ENCODE results near the gene MDM2.

MDM2 gene

GRCh38 chr12:68878283-68878682 is 70.3 kb downstream of the MDM2 start:
- DNase-seq (ENCODE audit: low spot score) = no peak

GRCh38 chr12:68878846-68879245 is 70.9 kb downstream of the MDM2 start:
- no peak for DNase-seq (ENCODE audit: low spot score)

GRCh38 chr12:68880660-68881325 is 72.8 kb downstream of the MDM2 start:
- no peak for DNase-seq (ENCODE audit: low spot score)

GRCh38 chr12:68882251-68882964 is 74.4 kb downstream of the MDM2 start:
- no peak for DNase-seq (ENCODE audit: low spot score)

GRCh38 chr12:68883151-68883550 is 75.2 kb downstream of the MDM2 start:
- DNase-seq (ENCODE audit: low spot score) = no peak

GRCh38 chr12:68884251-68884650 is 76.3 kb downstream of the MDM2 start:
- DNase-seq (ENCODE audit: low spot score) = no peak

GRCh38 chr12:68885381-68885780 is 77.4 kb downstream of the MDM2 start:
- no peak for DNase-seq (ENCODE audit: low spot score)

- DNase-seq (ENCODE audit: low spot score) = no peak
Measured at GRCh38 chr12:68886636-68887572, 78.9 kb downstream of the MDM2 start.

GRCh38 chr12:68887641-68888040 is 79.7 kb downstream of the MDM2 start:
- no peak for DNase-seq (ENCODE audit: low spot score)

GRCh38 chr12:68888243-68888642 is 80.3 kb downstream of the MDM2 start:
- DNase-seq (ENCODE audit: low spot score) = no peak

GRCh38 chr12:68890701-68891113 is 82.7 kb downstream of the MDM2 start:
- DNase-seq (ENCODE audit: low spot score) = no peak

- no peak for DNase-seq (ENCODE audit: low spot score)
Measured at GRCh38 chr12:68891141-68891540, 83.2 kb downstream of the MDM2 start.

- no peak for DNase-seq (ENCODE audit: low spot score)
Measured at GRCh38 chr12:68893201-68893600, 85.2 kb downstream of the MDM2 start.

- DNase-seq (ENCODE audit: low spot score) = no peak
Measured at GRCh38 chr12:68893741-68894140, 85.8 kb downstream of the MDM2 start.

- DNase-seq (ENCODE audit: low spot score) = no peak
Measured at GRCh38 chr12:68894276-68894855, 86.4 kb downstream of the MDM2 start.

GRCh38 chr12:68896881-68897540 is 89.0 kb downstream of the MDM2 start:
- no peak for DNase-seq (ENCODE audit: low spot score)

- DNase-seq (ENCODE audit: low spot score) = no peak
Measured at GRCh38 chr12:68899251-68899771, 91.3 kb downstream of the MDM2 start.

- DNase-seq (ENCODE audit: low spot score) = no peak
Measured at GRCh38 chr12:68900241-68900640, 92.3 kb downstream of the MDM2 start.
